ENCODE measurements around the gene HSPA1A.

GRCh38 chr6:31838968-31839367 is 23.6 kb downstream of the HSPA1A start:
- TF ChIP-seq CTCF (IDR thresholded peaks at IDR 0.05) = no peak
- no peak for TF ChIP-seq NR2C2 (CRISPR knock-in tag; IDR thresholded peaks at IDR 0.05)
- TF ChIP-seq ESRRA (CRISPR knock-in tag; IDR thresholded peaks at IDR 0.05; ENCODE audit: borderline replicate concordance) = no peak
- TF ChIP-seq ATF2 (CRISPR knock-in tag; IDR thresholded peaks at IDR 0.05; ENCODE audit: borderline replicate concordance, low read depth) = no peak
- no peak for TF ChIP-seq ATF3 (CRISPR knock-in tag; conservative IDR thresholded peaks at IDR 0.05)
- TF ChIP-seq CREB1 (CRISPR knock-in tag; IDR thresholded peaks at IDR 0.05) = no peak
- no peak for TF ChIP-seq RELA (CRISPR knock-in tag; IDR thresholded peaks at IDR 0.05; ENCODE audit: borderline replicate concordance)
- TF ChIP-seq CDX4 (CRISPR knock-in tag; IDR thresholded peaks at IDR 0.05; ENCODE audit: borderline replicate concordance) = no peak
- TF ChIP-seq FOXP4 (CRISPR knock-in tag; IDR thresholded peaks at IDR 0.05) = no peak
- no peak for TF ChIP-seq NFYB (CRISPR knock-in tag; conservative IDR thresholded peaks at IDR 0.05; ENCODE audit: low read depth)

Measured in WTC11 (cell line).